ENCODE data around the gene ESR1.

The ESR1 gene

GRCh38 chr6:152166497-152166896, 359.0 kb downstream of the ESR1 start:
- Histone ChIP-seq H3K4me2 (ENCODE audit: low read length) (no peak overlapping the region), H3K27me3 (ENCODE audit: control insufficient read depth, insufficient read depth, low read length) (no peaks in the 10 kb centered on the region), H3K36me3 (ENCODE audit: control insufficient read depth, insufficient read depth, low read length) (no peaks in the 10 kb centered on the region), H3K9me3 (ENCODE audit: control insufficient read depth, low read length) (no peaks in the 10 kb centered on the region), H3K4me1 (no peaks in the 10 kb centered on the region), H3K79me2 (no peaks in the 10 kb centered on the region), H3K4me3 (ENCODE audit: low read depth, low read length) (no peak overlapping the region), H3K27ac (no peak overlapping the region), H3K9ac (no peak overlapping the region), H2AFZ (no peak overlapping the region)
- TF ChIP-seq, protein P1, sequence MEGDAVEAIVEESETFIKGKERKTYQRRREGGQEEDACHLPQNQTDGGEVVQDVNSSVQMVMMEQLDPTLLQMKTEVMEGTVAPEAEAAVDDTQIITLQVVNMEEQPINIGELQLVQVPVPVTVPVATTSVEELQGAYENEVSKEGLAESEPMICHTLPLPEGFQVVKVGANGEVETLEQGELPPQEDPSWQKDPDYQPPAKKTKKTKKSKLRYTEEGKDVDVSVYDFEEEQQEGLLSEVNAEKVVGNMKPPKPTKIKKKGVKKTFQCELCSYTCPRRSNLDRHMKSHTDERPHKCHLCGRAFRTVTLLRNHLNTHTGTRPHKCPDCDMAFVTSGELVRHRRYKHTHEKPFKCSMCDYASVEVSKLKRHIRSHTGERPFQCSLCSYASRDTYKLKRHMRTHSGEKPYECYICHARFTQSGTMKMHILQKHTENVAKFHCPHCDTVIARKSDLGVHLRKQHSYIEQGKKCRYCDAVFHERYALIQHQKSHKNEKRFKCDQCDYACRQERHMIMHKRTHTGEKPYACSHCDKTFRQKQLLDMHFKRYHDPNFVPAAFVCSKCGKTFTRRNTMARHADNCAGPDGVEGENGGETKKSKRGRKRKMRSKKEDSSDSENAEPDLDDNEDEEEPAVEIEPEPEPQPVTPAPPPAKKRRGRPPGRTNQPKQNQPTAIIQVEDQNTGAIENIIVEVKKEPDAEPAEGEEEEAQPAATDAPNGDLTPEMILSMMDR (IDR thresholded peaks at IDR 0.05), result no peak

GRCh38 chr6:152166897-152167296, 359.4 kb downstream of the ESR1 start:
- Histone ChIP-seq H3K36me3 (ENCODE audit: control insufficient read depth, insufficient read depth, low read length) (no peaks in the 10 kb centered on the region), H2AFZ (no peak overlapping the region), H3K79me2 (no peaks in the 10 kb centered on the region), H3K9ac (no peak overlapping the region), H3K9me3 (ENCODE audit: control insufficient read depth, low read length) (no peaks in the 10 kb centered on the region), H3K4me1 (no peaks in the 10 kb centered on the region), H3K4me2 (ENCODE audit: low read length) (no peak overlapping the region), H3K4me3 (ENCODE audit: low read depth, low read length) (no peak overlapping the region), H3K27me3 (ENCODE audit: control insufficient read depth, insufficient read depth, low read length) (no peaks in the 10 kb centered on the region), H3K27ac (no peak overlapping the region)
- TF ChIP-seq, protein P1 (IDR thresholded peaks at IDR 0.05), result no peak

DNA sequence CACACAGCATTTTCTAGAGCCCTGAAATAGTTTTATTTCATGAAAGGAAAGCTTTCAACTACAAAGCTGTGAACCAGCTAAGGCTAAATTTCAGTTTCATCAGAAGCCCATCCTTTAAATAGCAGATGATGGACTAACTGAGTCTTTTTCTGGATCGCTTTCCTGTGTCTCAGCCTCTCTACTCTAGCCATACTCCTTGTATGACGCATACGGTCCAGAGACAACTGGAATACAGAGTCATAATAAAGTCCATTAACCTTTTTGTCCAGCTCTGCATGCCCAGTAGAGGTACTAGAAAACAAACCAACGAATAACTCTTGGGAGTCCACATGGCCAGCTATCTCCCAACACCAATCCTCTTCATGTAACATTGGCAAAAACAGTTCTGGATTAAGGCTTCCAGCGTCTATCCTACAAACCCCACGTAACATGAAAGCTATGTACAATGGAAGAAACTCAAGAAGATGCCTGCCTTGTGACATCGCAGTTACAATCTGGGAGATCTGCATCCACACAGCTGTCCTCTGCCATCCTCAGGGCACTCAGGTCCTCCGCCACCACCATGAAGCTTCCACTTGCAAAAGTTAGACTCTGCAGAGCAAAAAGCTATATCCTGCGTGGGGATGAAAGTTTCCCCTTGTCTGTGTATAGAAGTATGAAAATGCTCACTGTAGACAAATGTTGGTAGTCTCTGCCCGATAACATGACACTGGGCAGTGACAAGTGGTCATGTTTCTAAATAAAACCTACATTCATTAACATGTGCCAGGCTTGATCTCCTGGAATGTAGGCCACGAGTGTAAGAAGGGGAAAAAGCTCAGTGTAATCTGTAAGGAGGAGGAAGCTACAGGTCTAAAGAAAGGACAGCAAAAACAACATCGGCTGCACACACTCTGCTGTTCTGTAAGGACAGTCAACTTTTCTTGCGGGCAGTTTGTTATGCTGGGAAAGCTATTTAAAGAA, 360.4 kb downstream of the ESR1 start:
- TF ChIP-seq, protein P1 (IDR thresholded peaks at IDR 0.05), result no peak
- no peak overlapping the region for H2AFZ ChIP-seq
- H3K9ac ChIP-seq, result no peak overlapping the region
- H3K79me2 ChIP-seq, result no peaks in the 10 kb centered on the region
- no peak overlapping the region for H3K4me2 ChIP-seq (ENCODE audit: low read length)
- no peaks in the 10 kb centered on the region for H3K4me1 ChIP-seq
- H3K27ac ChIP-seq, result no peak overlapping the region
- H3K27me3 ChIP-seq (ENCODE audit: control insufficient read depth, insufficient read depth, low read length), result no peaks in the 10 kb centered on the region
- H3K4me3 ChIP-seq (ENCODE audit: low read depth, low read length), result no peak overlapping the region
- H3K36me3 ChIP-seq (ENCODE audit: control insufficient read depth, insufficient read depth, low read length), result no peaks in the 10 kb centered on the region
- no peaks in the 10 kb centered on the region for H3K9me3 ChIP-seq (ENCODE audit: control insufficient read depth, low read length)

GRCh38 chr6:152170313-152170701, 362.8 kb downstream of the ESR1 start:
- Histone ChIP-seq H3K4me1 (no peaks in the 10 kb centered on the region), H3K9me3 (ENCODE audit: control insufficient read depth, low read length) (no peaks in the 10 kb centered on the region), H3K36me3 (ENCODE audit: control insufficient read depth, insufficient read depth, low read length) (no peaks in the 10 kb centered on the region), H3K27me3 (ENCODE audit: control insufficient read depth, insufficient read depth, low read length) (no peaks in the 10 kb centered on the region), H3K4me3 (ENCODE audit: low read depth, low read length) (no peak overlapping the region), H3K79me2 (no peaks in the 10 kb centered on the region), H3K9ac (no peak overlapping the region), H3K4me2 (ENCODE audit: low read length) (no peak overlapping the region), H3K27ac (no peak overlapping the region), H2AFZ (no peak overlapping the region)
- TF ChIP-seq, protein P1 (IDR thresholded peaks at IDR 0.05), result no peak
